Fibroblast of lung (primary cell): ENCODE results near the gene MACROD2. TPM values are rescaled to one million over a fixed set of nuclear protein-coding genes. Genes with fewer than 3 reads are reported as not detected.

Experiments
- DNase-seq, 2 donors: peaks; one replicate each; pipeline versions ENCODE4 v3.0.0 to v3.0.0-alpha.2; 2010; ENCODE audit warnings: low read depth in 2 of 2
- H2AFZ ChIP-seq: 2 replicates; pipeline ENCODE4 v1.5.1; 2012; ENCODE audit warnings: low read length, control low read depth, inconsistent platforms
- H3K27ac ChIP-seq: 2 replicates; pipeline ENCODE4 v1.5.1; 2011; ENCODE audit warnings: low read length, control low read depth; ENCODE audit not compliant: insufficient read depth
- H3K27me3 ChIP-seq: 2 replicates; pipeline ENCODE4 v1.5.1; 2011; ENCODE audit warnings: mild to moderate bottlenecking, low read length; ENCODE audit not compliant: control insufficient read depth, insufficient read depth
- H3K36me3 ChIP-seq: 2 replicates; pipeline ENCODE4 v1.5.1; 2011; ENCODE audit warnings: low read length; ENCODE audit not compliant: control insufficient read depth, insufficient read depth
- H3K4me1 ChIP-seq: 2 replicates; pipeline ENCODE4 v1.5.1; 2011; ENCODE audit warnings: low read length; ENCODE audit not compliant: control insufficient read depth, insufficient read depth; ENCODE audit errors: extremely low read depth
- H3K4me2 ChIP-seq: 2 replicates; pipeline ENCODE4 v1.5.1; 2011; ENCODE audit warnings: low read length, control low read depth; ENCODE audit not compliant: insufficient read depth; ENCODE audit errors: extremely low read depth
- H3K4me3 ChIP-seq, 4 experiments: fragments of 200-600 bp in 1 of 4; sonication (generic) in 1 of 4; replicated peaks in 1 of 4; 2 replicates each; pipeline ENCODE4 v1.5.1; 2011 to 2016; ENCODE audit warnings: low read length in 4 of 4, low read depth in 3 of 4, mild to moderate bottlenecking in 3 of 4, control low read depth in 2 of 4, inconsistent platforms in 1 of 4, mixed read lengths in 1 of 4; ENCODE audit not compliant: insufficient read depth in 1 of 4; ENCODE audit errors: control extremely low read depth in 1 of 4
- H3K79me2 ChIP-seq: 2 replicates; pipeline ENCODE4 v1.5.1; 2012; ENCODE audit warnings: mild to moderate bottlenecking, low read length, inconsistent platforms; ENCODE audit not compliant: control insufficient read depth, insufficient read depth
- H3K9ac ChIP-seq: 2 replicates; pipeline ENCODE4 v1.5.1; 2011; ENCODE audit warnings: mild to moderate bottlenecking, low read length, control low read depth; ENCODE audit not compliant: insufficient read depth
- H3K9me3 ChIP-seq: 2 replicates; pipeline ENCODE4 v1.5.1; 2012; ENCODE audit warnings: low read depth, low read length; ENCODE audit not compliant: control insufficient read depth, insufficient read depth
- H4K20me1 ChIP-seq: 2 replicates; pipeline ENCODE4 v1.5.1; 2011; ENCODE audit warnings: low read length; ENCODE audit not compliant: control insufficient read depth, insufficient read depth; ENCODE audit errors: extremely low read depth
- CTCF ChIP-seq, 2 donors: IDR thresholded peaks in 1 of 2; conservative IDR thresholded peaks in 1 of 2; 1 replicate in 1 of 2; 2 replicates in 1 of 2; pipeline ENCODE4 v1.5.1; 2011 to 2012; ENCODE audit warnings: low read length in 2 of 2, control low read depth in 1 of 2, inconsistent platforms in 1 of 2, low read depth in 1 of 2, mild to moderate bottlenecking in 1 of 2
- EZH2 ChIP-seq: IDR thresholded peaks from 2 replicates; pipeline ENCODE4 v1.5.1; 2012; ENCODE audit warnings: low read length, control low read depth, mild to moderate bottlenecking; ENCODE audit errors: missing control alignments
- polyA plus RNA-seq, 2 donors: library from polyadenylated mRNA; depleted of rRNA in 1 of 2; stranded (reverse) in 1 of 2; unstranded in 1 of 2; fragments of >200 nt; gene quantifications; 2 replicates each; pipeline ENCODE4 v1.2.1, GENCODE V29; 2011 to 2012; ENCODE audit warnings: missing spikeins in 1 of 2
- total RNA-seq: library from RNA; depleted of rRNA; stranded (reverse); fragments of >200 nt; gene quantifications from 2 replicates; pipeline ENCODE4 v1.2.1, GENCODE V29; 2014

Gene MACROD2
- total and polyA plus RNA-seq, 2 donors (not counting 1 experiment from before 2014, with no cell fraction given): 0.54 to 1.7 TPM

GRCh38 chr20:14046534-14046933 is 51.2 kb downstream of the MACROD2 start:
- H2AFZ ChIP-seq: no peak overlapping the region
- H3K4me2 ChIP-seq: no peak overlapping the region
- DNase-seq: no peak
- H4K20me1 ChIP-seq: no peaks in the 10 kb centered on the region
- H3K27ac ChIP-seq: no peak overlapping the region
- H3K4me1 ChIP-seq: no peaks in the 10 kb centered on the region
- H3K9me3 ChIP-seq: no peaks in the 10 kb centered on the region
- H3K36me3 ChIP-seq: no peaks in the 10 kb centered on the region
- H3K79me2 ChIP-seq: no peaks in the 10 kb centered on the region
- TF ChIP-seq EZH2: no peak
- no peaks in the 10 kb centered on the region for H3K27me3 ChIP-seq
- H3K9ac ChIP-seq: no peak overlapping the region
- H3K4me3 ChIP-seq: no peak overlapping the region

- no peaks in the 10 kb centered on the region for H4K20me1 ChIP-seq
- DNase-seq: no peak
- H3K9ac ChIP-seq: no peak overlapping the region
- H3K4me3 ChIP-seq: no peak overlapping the region
- H3K27me3 ChIP-seq: no peaks in the 10 kb centered on the region
- H3K36me3 ChIP-seq: no peaks in the 10 kb centered on the region
- H3K27ac ChIP-seq: no peak overlapping the region
- TF ChIP-seq EZH2 (no peak), CTCF (conservative IDR thresholded peaks at IDR 0.05 in 1 of 2, IDR thresholded peaks at IDR 0.05 in 1 of 2; ENCODE audit: low read depth in 1 of 2, low read length in 2 of 2) (no peak)
- no peaks in the 10 kb centered on the region for H3K79me2 ChIP-seq
- H3K4me2 ChIP-seq: no peak overlapping the region
- H2AFZ ChIP-seq: no peak overlapping the region
- H3K4me1 ChIP-seq: no peaks in the 10 kb centered on the region
- no peaks in the 10 kb centered on the region for H3K9me3 ChIP-seq
Observed at GRCh38 chr20:14049111-14049510, 53.8 kb downstream of the MACROD2 start.

GRCh38 chr20:14051454-14051853 is 56.1 kb downstream of the MACROD2 start:
- Histone ChIP-seq H3K36me3 (no peaks in the 10 kb centered on the region), H3K79me2 (no peaks in the 10 kb centered on the region), H3K27ac (no peak overlapping the region), H4K20me1 (no peaks in the 10 kb centered on the region), H3K4me2 (no peak overlapping the region), H3K4me1 (no peaks in the 10 kb centered on the region), H3K9me3 (no peaks in the 10 kb centered on the region), H3K4me3 (no peak overlapping the region), H3K9ac (no peak overlapping the region), H3K27me3 (no peaks in the 10 kb centered on the region), H2AFZ (no peak overlapping the region)
- DNase-seq: no peak
- TF ChIP-seq CTCF (conservative IDR thresholded peaks at IDR 0.05 in 1 of 2, IDR thresholded peaks at IDR 0.05 in 1 of 2; ENCODE audit: low read depth in 1 of 2, low read length in 2 of 2): no peak
- no peak for TF ChIP-seq EZH2
